IMR-90 (cell line): Measurements from ENCODE around the gene ZNF609. TPM values are rescaled to one million over a fixed set of nuclear protein-coding genes. Genes with fewer than 3 reads are reported as not detected.
A peak's percentile ranks its signal among the peaks of the same experiment; 100 is the strongest.

Experiments
- ATAC-seq: fragments of 200-7000 bp; cut with Tn5 transposase; 2 replicates; pipeline ENCODE4 v1.9.1; 2020; ENCODE audit warnings: low read depth, mild to moderate bottlenecking, moderate library complexity
- BruUV-seq: library from RNA; stranded (reverse); fragments of 400-500 nt; replicated peaks from 2 replicates; lab custom pipeline; 2021; lab: Mats Ljungman, UMichigan
- CTCF ChIA-PET: fragments of 300-600 bp; formaldehyde crosslinking; extraction: SDS; loops from one replicate; lab custom pipeline; 2021; ENCODE audit warnings: antibody characterized with exemption; lab: Yijun Ruan, JAX
- POLR2A ChIA-PET: fragments of 300-600 bp; sonication (Branson Sonifier 250); formaldehyde crosslinking; loops from one replicate; lab custom pipeline; 2022; ENCODE audit warnings: antibody characterized with exemption; ENCODE audit not compliant: unreplicated experiment; lab: Charles Lee
- DNase-seq: peaks from one replicate; pipeline ENCODE4 v3.0.0; 2013
- H2AFZ ChIP-seq: replicated peaks from 2 replicates; pipeline ENCODE3; 2013; ENCODE audit warnings: low read length, mild to moderate bottlenecking; ENCODE audit not compliant: poor library complexity
- H2AK5ac ChIP-seq: 2 replicates; pipeline ENCODE4 v1.6.1; 2013; ENCODE audit warnings: low read depth, low read length, inconsistent platforms
- H2AK9ac ChIP-seq: replicated peaks from 2 replicates; pipeline ENCODE3; 2013; ENCODE audit warnings: mild to moderate bottlenecking, low read depth, low read length, moderate library complexity; ENCODE audit not compliant: poor library complexity
- H2BK120ac ChIP-seq: 2 replicates; pipeline ENCODE4 v1.6.1; 2013; ENCODE audit warnings: low read depth, low read length, inconsistent platforms
- H2BK15ac ChIP-seq: 3 replicates; pipeline ENCODE4 v1.6.1; 2013; ENCODE audit warnings: low read depth, low read length, inconsistent platforms
- H2BK20ac ChIP-seq: 2 replicates; pipeline ENCODE4 v1.6.1; 2013; ENCODE audit warnings: low read depth, mild to moderate bottlenecking, inconsistent platforms, low read length, moderate library complexity
- H2BK5ac ChIP-seq: 2 replicates; pipeline ENCODE4 v1.6.1; 2013; ENCODE audit warnings: mild to moderate bottlenecking, low read depth, low read length, inconsistent platforms; ENCODE audit not compliant: poor library complexity, severe bottlenecking
- H3K14ac ChIP-seq: replicated peaks from 2 replicates; pipeline ENCODE4 v1.6.1; 2013; ENCODE audit warnings: low read depth, low read length, inconsistent platforms
- H3K18ac ChIP-seq: 2 replicates; pipeline ENCODE4 v1.6.1; 2013; ENCODE audit warnings: low read depth, low read length, control low read depth
- H3K23ac ChIP-seq: 2 replicates; pipeline ENCODE4 v1.6.1; 2013; ENCODE audit warnings: low read depth, low read length, inconsistent platforms
- H3K27ac ChIP-seq: 2 replicates; pipeline ENCODE4 v1.5.1; 2013; ENCODE audit warnings: mild to moderate bottlenecking, control low read depth, low read length; ENCODE audit not compliant: insufficient read depth
- H3K27me3 ChIP-seq: 2 replicates; pipeline ENCODE4 v1.6.1; 2013; ENCODE audit warnings: low read length; ENCODE audit not compliant: control insufficient read depth, insufficient read depth
- H3K36me3 ChIP-seq: 2 replicates; pipeline ENCODE4 v1.6.1; 2013; ENCODE audit warnings: low read length, mixed read lengths; ENCODE audit not compliant: control insufficient read depth, insufficient read depth
- H3K4ac ChIP-seq: 2 replicates; pipeline ENCODE4 v1.6.1; 2013; ENCODE audit warnings: low read depth, low read length, inconsistent platforms
- H3K4me1 ChIP-seq: 2 replicates; pipeline ENCODE4 v1.6.1; 2013; ENCODE audit warnings: low read length, mixed read lengths; ENCODE audit not compliant: control insufficient read depth, insufficient read depth
- H3K4me2 ChIP-seq: 2 replicates; pipeline ENCODE4 v1.6.1; 2013; ENCODE audit warnings: low read depth, mild to moderate bottlenecking, control low read depth, low read length, moderate library complexity
- H3K4me3 ChIP-seq: 2 replicates; pipeline ENCODE4 v1.5.1; 2013; ENCODE audit warnings: low read depth, mild to moderate bottlenecking, control low read depth, low read length, moderate library complexity; ENCODE audit not compliant: insufficient read depth
- H3K56ac ChIP-seq: 2 replicates; pipeline ENCODE4 v1.6.1; 2013; ENCODE audit warnings: low read length, inconsistent platforms; ENCODE audit not compliant: insufficient read depth; ENCODE audit errors: extremely low read depth
- H3K79me1 ChIP-seq, 2 experiments: 2 replicates each; pipeline ENCODE4 v1.6.1; 2013; ENCODE audit warnings: low read length in 2 of 2, inconsistent platforms in 1 of 2, low read depth in 1 of 2
- H3K9ac ChIP-seq: 2 replicates; pipeline ENCODE4 v1.6.1; 2013; ENCODE audit warnings: low read depth, low read length, control low read depth
- H3K9me1 ChIP-seq: 2 replicates; pipeline ENCODE4 v1.6.1; 2013; ENCODE audit warnings: low read length, inconsistent platforms; ENCODE audit not compliant: insufficient read depth
- H3K9me3 ChIP-seq: 2 replicates; pipeline ENCODE4 v1.6.1; 2013; ENCODE audit warnings: low read length; ENCODE audit not compliant: control insufficient read depth, insufficient read depth
- H4K20me1 ChIP-seq: 2 replicates; pipeline ENCODE4 v1.6.1; 2013; ENCODE audit warnings: low read length, inconsistent platforms; ENCODE audit not compliant: insufficient read depth
- H4K5ac ChIP-seq: 2 replicates; pipeline ENCODE4 v1.6.1; 2013; ENCODE audit warnings: mild to moderate bottlenecking, low read depth, low read length, control low read depth
- H4K8ac ChIP-seq, 2 experiments: 2 replicates each; pipeline ENCODE4 v1.6.1; 2013; ENCODE audit warnings: low read depth in 2 of 2, low read length in 2 of 2, control low read depth in 1 of 2, inconsistent platforms in 1 of 2
- H4K91ac ChIP-seq: 2 replicates; pipeline ENCODE4 v1.6.1; 2013; ENCODE audit warnings: low read depth, low read length, inconsistent platforms; ENCODE audit not compliant: insufficient read depth
- CEBPB ChIP-seq: IDR thresholded peaks from 2 replicates; pipeline ENCODE4 v1.6.1; 2012; ENCODE audit warnings: low read depth, low read length, improper control_type of control experiment
- MAFK ChIP-seq: IDR thresholded peaks from 2 replicates; pipeline ENCODE4 v1.6.1; 2012; ENCODE audit warnings: low read depth, low read length, improper control_type of control experiment
- MAZ ChIP-seq: IDR thresholded peaks from 2 replicates; pipeline ENCODE4 v1.6.1; 2012; ENCODE audit warnings: low read depth, mild to moderate bottlenecking, low read length, improper control_type of control experiment, moderate library complexity, borderline replicate concordance
- NFE2L2 ChIP-seq: fragments of 150-350 bp; IDR thresholded peaks from 2 replicates; pipeline ENCODE4 v1.6.1; 2016; ENCODE audit warnings: low read depth, mild to moderate bottlenecking, low read length
- RAD21 ChIP-seq: IDR thresholded peaks from 2 replicates; pipeline ENCODE4 v1.6.1; 2012; ENCODE audit warnings: low read length, improper control_type of control experiment
- WGBS, 2 experiments: methylation state at CpG; one replicate each; pipeline versions ENCODE4 v1.1.5 to v1.1.7; 2013; ENCODE audit warnings: missing lambda C conversion rate in 2 of 2; ENCODE audit not compliant: insufficient read length in 1 of 2; ENCODE audit errors: extremely low coverage in 2 of 2; 5-methylcytosine and 5-hydroxymethylcytosine counted together
- dilution Hi-C: fragments of 300-500 bp; cut with HindIII; formaldehyde crosslinking; loops from one replicate; pipeline ENCODE4 v1.14.3; 2018; ENCODE audit warnings: low sequenced_read_pairs; ENCODE audit not compliant: unreplicated experiment
- in situ Hi-C: fragments of 300-500 bp; cut with MboI; formaldehyde crosslinking; loops from 3 replicates; pipeline ENCODE4 v1.14.3; 2019; ENCODE audit warnings: low sequenced_read_pairs, inconsistent platforms, mixed read lengths
- intact Hi-C: fragments of 100-400 bp; cut with micrococcal nuclease; formaldehyde crosslinking; loops from 2 replicates; pipeline ENCODE4 v1.10.0; 2022
- polyA plus RNA-seq, 3 experiments: library from polyadenylated mRNA; depleted of rRNA; stranded (reverse); fragments of >200 nt; gene quantifications; 2 replicates each; pipeline ENCODE4 v1.2.3, GENCODE V29; 2012; ENCODE audit warnings: low replicate concordance in 1 of 3
- total RNA-seq: library from RNA; depleted of rRNA; stranded (reverse); fragments of >200 nt; gene quantifications from 2 replicates; pipeline ENCODE4 v1.2.3, GENCODE V29; 2012
- TF ChIP-seq, protein P1 (sequence below): conservative IDR thresholded peaks from 2 replicates; pipeline ENCODE4 v1.5.1; 2012; ENCODE audit warnings: mild to moderate bottlenecking, low read depth, low read length, improper control_type of control experiment

The ZNF609 gene
- total and polyA plus RNA-seq, 2 of the 4 experiments (the other 2 are of a cell fraction): 10.4 to 12.5 TPM

DNA sequence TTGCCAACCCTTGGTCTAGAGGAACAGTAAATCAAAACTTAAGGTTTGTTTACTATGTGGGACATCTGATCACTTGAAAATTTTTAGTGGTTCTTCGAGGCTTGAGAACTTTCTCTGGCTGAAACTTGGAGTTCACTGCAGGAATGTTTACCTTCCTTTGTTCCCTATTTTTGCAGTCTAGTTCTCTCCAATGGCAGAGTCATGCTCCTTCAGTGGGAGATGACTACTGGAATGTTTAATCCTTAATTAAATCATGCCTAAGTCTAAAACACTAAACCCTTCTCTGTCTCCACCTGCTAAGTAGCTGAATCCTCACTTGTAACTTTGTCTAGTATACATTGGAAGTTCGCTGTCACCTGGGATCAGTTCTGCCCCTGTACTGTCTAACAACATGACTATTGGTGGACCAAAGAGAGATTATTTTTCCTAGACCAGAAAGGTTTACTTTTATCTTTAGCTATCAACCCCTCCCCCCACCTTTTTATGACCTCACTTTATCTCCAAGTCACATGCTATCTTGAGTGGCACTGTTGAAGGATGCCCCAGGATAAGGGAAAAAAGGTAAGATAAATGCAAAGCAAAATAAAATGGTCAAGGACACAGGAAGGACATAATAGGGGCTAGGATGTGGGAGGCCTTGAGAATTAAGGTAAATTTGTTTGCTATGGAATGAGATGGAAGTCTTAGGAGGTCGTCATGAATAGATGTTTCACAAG lies 1.2 kb upstream of the ZNF609 start (continued):
- TF ChIP-seq NFE2L2: no peak

DNA sequence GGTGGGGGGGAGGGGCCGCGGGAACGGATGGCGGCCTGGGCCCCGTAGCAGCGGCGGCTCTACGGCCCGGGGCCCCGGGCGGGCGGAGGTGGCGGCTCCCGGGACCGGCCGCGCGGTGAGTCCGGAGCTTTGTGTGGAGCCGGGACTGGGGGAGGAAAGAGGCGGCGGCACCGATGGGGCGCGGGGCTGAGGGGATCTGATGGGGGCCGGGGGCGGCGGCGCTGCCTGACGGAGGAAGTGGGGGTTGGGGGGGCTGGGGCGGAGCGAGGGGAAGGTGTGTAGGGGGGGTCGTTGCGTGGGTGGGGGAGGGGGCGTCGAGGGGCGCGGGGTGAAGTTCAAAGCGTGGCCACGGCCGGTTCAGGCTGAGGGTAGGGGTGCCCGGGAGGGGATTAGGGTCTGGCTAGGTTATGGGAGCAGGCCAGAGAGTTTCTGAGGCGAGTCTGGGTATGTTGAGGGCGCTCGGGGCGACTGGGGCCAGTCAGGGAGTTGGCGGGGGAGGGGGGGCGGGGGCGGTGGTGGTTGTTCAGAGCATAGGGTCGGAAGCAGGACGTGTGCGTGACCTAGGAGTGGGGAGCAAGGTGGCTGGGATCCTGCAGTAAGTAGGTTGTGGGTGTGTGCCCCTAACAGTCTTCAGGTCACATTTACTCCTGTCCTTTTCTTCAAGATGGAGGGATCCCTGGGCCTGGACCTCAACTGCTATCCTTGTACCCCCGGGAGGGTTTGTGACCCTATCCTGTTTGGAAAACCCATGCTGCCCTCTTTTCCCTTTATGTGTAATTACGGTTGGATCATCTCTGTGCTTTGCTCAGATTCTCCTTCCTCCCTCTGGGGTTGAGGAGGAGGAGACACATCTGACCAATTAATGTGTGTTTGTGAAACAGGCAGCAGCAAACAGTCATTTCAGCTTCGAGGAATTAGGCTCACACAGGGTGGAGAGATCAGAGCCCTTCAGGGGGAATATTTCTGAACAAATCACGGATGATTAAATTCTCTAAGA lies 644 bp downstream of the ZNF609 start:
- Histone ChIP-seq H4K20me1 (peaks cover 42% of the 10 kb centered on the region), H2BK20ac (no peak overlapping the region), H3K23ac (peak overlapping the region; percentile 53; the same call in 1 of the 2 replicates), H2BK5ac (peak overlapping the region; percentile 79), H3K14ac (peak overlapping the region; percentile 53), H2AK5ac (peak overlapping the region; percentile 61), H3K4me2 (peak overlapping the region; percentile 96), H3K9me3 (no peaks in the 10 kb centered on the region), H2AK9ac (peak overlapping the region; percentile 10), H3K4me1 (peaks cover 11% of the 10 kb centered on the region), H3K4me3 (peak overlapping the region; percentile 70), H3K27ac (peak overlapping the region; percentile 81), H2AFZ (peak overlapping the region; percentile 81), H4K5ac (peak overlapping the region; percentile 32; the same call in 1 of the 2 replicates), H3K4ac (peak overlapping the region; percentile 61), H2BK15ac (no peak overlapping the region), H2BK120ac (0 out of 2 replicates have a peak overlapping the region, but pooled peaks have one; percentile 14), H3K9me1 (peaks cover 6% of the 10 kb centered on the region; the same call in 1 of the 2 replicates), H4K91ac (peak overlapping the region; percentile 56; the same call in 1 of the 2 replicates), H3K27me3 (no peaks in the 10 kb centered on the region), H3K18ac (peak overlapping the region; percentile 66), H4K8ac (peak overlapping the region; percentile 16 to 65; a peak in 1 of 4 replicates), H3K56ac (peak overlapping the region; percentile 62; the same call in 1 of the 2 replicates), H3K79me1 (peaks cover 20 to 44% of the 10 kb centered on the region in 2 experiments; a peak in 3 of 4 replicates), H3K9ac (peak overlapping the region; percentile 84), H3K36me3 (peaks cover 3% of the 10 kb centered on the region; the same call in 1 of the 2 replicates)
- POLR2A ChIA-PET: interaction anchor here (0.6 kb wide), 1 partner anchor 40 kb away, joined by 18 read pairs; no protein-coding TSS in a partner anchor
- in situ Hi-C loops: no loop called here
- WGBS, 2 experiments: no CpG with 5 or more reads among the region's 56 CpGs
- CTCF ChIA-PET: no interaction called here
- TF ChIP-seq MAFK (no peak), MAZ (no peak), RAD21 (peak; percentile 23; the same call in 1 of the 2 replicates), CEBPB (0 out of 2 replicates have a peak, but pooled peaks have one; percentile 24)
- TF ChIP-seq, protein P1, sequence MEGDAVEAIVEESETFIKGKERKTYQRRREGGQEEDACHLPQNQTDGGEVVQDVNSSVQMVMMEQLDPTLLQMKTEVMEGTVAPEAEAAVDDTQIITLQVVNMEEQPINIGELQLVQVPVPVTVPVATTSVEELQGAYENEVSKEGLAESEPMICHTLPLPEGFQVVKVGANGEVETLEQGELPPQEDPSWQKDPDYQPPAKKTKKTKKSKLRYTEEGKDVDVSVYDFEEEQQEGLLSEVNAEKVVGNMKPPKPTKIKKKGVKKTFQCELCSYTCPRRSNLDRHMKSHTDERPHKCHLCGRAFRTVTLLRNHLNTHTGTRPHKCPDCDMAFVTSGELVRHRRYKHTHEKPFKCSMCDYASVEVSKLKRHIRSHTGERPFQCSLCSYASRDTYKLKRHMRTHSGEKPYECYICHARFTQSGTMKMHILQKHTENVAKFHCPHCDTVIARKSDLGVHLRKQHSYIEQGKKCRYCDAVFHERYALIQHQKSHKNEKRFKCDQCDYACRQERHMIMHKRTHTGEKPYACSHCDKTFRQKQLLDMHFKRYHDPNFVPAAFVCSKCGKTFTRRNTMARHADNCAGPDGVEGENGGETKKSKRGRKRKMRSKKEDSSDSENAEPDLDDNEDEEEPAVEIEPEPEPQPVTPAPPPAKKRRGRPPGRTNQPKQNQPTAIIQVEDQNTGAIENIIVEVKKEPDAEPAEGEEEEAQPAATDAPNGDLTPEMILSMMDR: 0 out of 2 replicates have a peak, but pooled peaks have one; percentile 13
- intact Hi-C loops: loop anchor here (5.0 kb wide), 1 partner anchor 46 kb away; no protein-coding TSS in a partner anchor
- no TSS peak for BruUV-seq
- DNase-seq (peak; percentile 81), ATAC-seq (peak; percentile 73)
- dilution Hi-C loops: no loop called here
